Natural killer cell (primary cell): ENCODE data around the gene CHRNB2. TPM values are rescaled to one million over a fixed set of nuclear protein-coding genes. Genes with fewer than 3 reads are reported as not detected.

Experiments used
- ATAC-seq, 3 donors: fragments of 150-1000 bp in 2 of 3; fragments of 200-7000 bp in 1 of 3; cut with Tn5 transposase; 1 replicate in 1 of 3; 2 replicates in 2 of 3; pipeline ENCODE4 v1.10.0; 2021; ENCODE audit warnings: mild to moderate bottlenecking in 2 of 3, moderate library complexity in 2 of 3
- DNase-seq, 2 donors: peaks; one replicate each; pipeline versions ENCODE4 v3.0.0 to v3.0.0-alpha.2; 2013 to 2021; ENCODE audit warnings: mixed read lengths in 1 of 2
- H3K27ac ChIP-seq: one replicate; pipeline ENCODE4 v1.5.1; 2013; ENCODE audit warnings: mild to moderate bottlenecking, low read length
- H3K27me3 ChIP-seq: one replicate; pipeline ENCODE4 v1.6.1; 2013; ENCODE audit warnings: low read length; ENCODE audit not compliant: control insufficient read depth, insufficient read depth
- H3K36me3 ChIP-seq: one replicate; pipeline ENCODE4 v1.6.1; 2013; ENCODE audit warnings: low read length; ENCODE audit not compliant: control insufficient read depth, insufficient read depth
- H3K4me1 ChIP-seq: one replicate; pipeline ENCODE4 v1.6.1; 2013; ENCODE audit warnings: low read length; ENCODE audit not compliant: control insufficient read depth, insufficient read depth
- H3K4me3 ChIP-seq: one replicate; pipeline ENCODE4 v1.5.1; 2013; ENCODE audit warnings: low read length
- H3K9me3 ChIP-seq: one replicate; pipeline ENCODE4 v1.6.1; 2013; ENCODE audit warnings: low read length; ENCODE audit not compliant: control insufficient read depth, insufficient read depth
- H3K27ac Mint-ChIP-seq, 2 donors: one replicate each; pipeline ENCODE4 v1.8.0; 2022; ENCODE audit warnings: mild to moderate bottlenecking in 2 of 2, mixed read lengths in 2 of 2, moderate library complexity in 1 of 2
- H3K27me3 Mint-ChIP-seq, 2 donors: one replicate each; pipeline ENCODE4 v1.8.0; 2022; ENCODE audit warnings: low read depth in 2 of 2, mixed read lengths in 2 of 2
- H3K36me3 Mint-ChIP-seq: one replicate; pipeline ENCODE4 v1.8.0; 2022; ENCODE audit warnings: mixed read lengths
- H3K4me1 Mint-ChIP-seq, 2 donors: one replicate each; pipeline ENCODE4 v1.8.0; 2022; ENCODE audit warnings: mixed read lengths in 2 of 2
- H3K4me3 Mint-ChIP-seq: one replicate; pipeline ENCODE4 v1.8.0; 2022; ENCODE audit warnings: mild to moderate bottlenecking, moderate library complexity, mixed read lengths
- H3K9me3 Mint-ChIP-seq, 2 donors: one replicate each; pipeline ENCODE4 v1.8.0; 2022; ENCODE audit warnings: mixed read lengths in 2 of 2
- WGBS: methylation state at CpG from one replicate; pipeline ENCODE4 v1.1.7; 2013; ENCODE audit warnings: missing lambda C conversion rate; ENCODE audit not compliant: insufficient coverage; 5-methylcytosine and 5-hydroxymethylcytosine counted together
- intact Hi-C: fragments of 100-400 bp; cut with micrococcal nuclease; formaldehyde crosslinking; loops from one replicate; pipeline ENCODE4 v1.14.2; 2022
- total RNA-seq, 4 donors: library from RNA; stranded (reverse); fragments of 120-200 nt in 1 of 4; gene quantifications; one replicate each; pipeline versions ENCODE4 v1.2.3 to v1.2.4, GENCODE V29; 2013 to 2022
- TF ChIP-seq, protein P1 (sequence below): fragments of 200-600 bp; IDR thresholded peaks from one replicate; pipeline ENCODE4 v1.8.0; 2022; ENCODE audit warnings: antibody characterized with exemption

The CHRNB2 gene
- total RNA-seq, 3 donors from 2014 or later (not counting 1 experiment from before 2014, with no cell fraction given), result not detected

DNA sequence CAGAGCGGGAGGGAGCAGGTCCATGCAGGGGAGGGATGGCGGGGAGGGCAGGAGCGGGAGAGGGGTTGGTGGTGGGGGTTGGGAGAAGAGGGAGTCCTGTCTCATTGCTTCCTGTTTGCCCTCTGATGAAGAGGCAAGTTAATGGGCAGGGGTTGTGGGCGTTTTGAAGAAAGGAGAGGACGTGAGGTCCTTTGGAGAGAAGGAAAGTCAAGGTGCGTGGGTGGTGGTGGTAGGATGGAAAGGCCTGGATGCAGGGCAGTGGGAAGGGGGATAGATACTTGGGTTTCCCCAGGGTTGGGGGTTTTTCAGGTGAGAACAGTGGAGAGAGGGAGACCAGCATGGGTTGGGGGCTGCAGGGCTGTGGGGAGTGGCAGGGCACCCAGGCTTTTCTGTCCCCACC, 26.3 kb upstream of the CHRNB2 start:
- H3K27me3 Mint-ChIP-seq, result peaks cover 0 to 15% of the 10 kb centered on the region in 2 donors

DNA sequence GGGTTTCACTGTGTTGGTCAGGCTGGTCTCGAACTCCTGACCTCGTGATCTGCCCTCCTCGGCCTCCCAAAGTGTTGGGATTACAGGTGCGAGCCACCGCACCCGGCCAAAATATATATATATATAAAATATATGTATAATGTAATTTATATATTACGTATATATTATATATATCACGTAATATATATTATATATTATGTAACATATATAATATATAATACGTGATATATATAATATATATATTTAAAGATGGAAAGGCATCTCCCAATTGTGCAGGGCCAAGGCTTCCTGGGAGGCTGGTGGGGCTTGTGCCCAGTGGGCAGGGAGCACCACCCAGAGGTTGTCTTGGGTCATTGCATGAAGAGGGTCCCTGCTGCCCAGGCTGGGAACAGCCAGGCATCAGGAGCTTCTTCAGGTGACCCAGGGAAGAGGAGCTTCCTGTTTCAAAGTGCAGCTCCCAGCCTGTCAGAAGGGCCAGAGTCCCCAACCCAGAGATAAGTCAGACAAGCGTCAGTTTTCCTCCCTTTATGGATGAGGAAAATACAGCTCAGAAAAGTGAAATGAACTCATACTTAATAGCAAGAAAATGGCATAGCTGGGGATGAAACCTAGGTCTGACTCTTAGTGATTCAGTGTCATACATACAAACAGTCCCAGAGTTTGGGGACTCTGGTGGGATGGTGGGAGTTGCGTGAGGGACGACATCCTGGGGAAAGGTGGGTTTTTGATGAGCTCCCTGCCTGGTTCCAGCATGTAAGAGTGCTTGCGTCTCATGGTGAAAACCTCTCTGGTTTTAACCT, 21.1 kb upstream of the CHRNB2 start:
- H3K27me3 ChIP-seq, result no peaks in the 10 kb centered on the region
- H3K36me3 Mint-ChIP-seq, result peaks cover 11% of the 10 kb centered on the region
- H3K9me3 Mint-ChIP-seq, result no peaks in the 10 kb centered on the region
- DNase-seq, result peak; percentile 31 to 76
- no peaks in the 10 kb centered on the region for H3K9me3 ChIP-seq
- H3K36me3 ChIP-seq, result peaks cover 29% of the 10 kb centered on the region
- peaks cover 6 to 25% of the 10 kb centered on the region in 2 donors for H3K4me1 Mint-ChIP-seq
- 85% methylated on average over 6 of the region's 13 CpGs for WGBS
- H3K4me1 ChIP-seq, result no peaks in the 10 kb centered on the region
- H3K27me3 Mint-ChIP-seq, result peaks cover 0 to 2% of the 10 kb centered on the region in 2 donors
- peak overlapping the region in 1 of 2 donors; percentile 43 for H3K27ac Mint-ChIP-seq
- no peak overlapping the region for H3K27ac ChIP-seq
- no peak overlapping the region for H3K4me3 Mint-ChIP-seq
- TF ChIP-seq, protein P1, sequence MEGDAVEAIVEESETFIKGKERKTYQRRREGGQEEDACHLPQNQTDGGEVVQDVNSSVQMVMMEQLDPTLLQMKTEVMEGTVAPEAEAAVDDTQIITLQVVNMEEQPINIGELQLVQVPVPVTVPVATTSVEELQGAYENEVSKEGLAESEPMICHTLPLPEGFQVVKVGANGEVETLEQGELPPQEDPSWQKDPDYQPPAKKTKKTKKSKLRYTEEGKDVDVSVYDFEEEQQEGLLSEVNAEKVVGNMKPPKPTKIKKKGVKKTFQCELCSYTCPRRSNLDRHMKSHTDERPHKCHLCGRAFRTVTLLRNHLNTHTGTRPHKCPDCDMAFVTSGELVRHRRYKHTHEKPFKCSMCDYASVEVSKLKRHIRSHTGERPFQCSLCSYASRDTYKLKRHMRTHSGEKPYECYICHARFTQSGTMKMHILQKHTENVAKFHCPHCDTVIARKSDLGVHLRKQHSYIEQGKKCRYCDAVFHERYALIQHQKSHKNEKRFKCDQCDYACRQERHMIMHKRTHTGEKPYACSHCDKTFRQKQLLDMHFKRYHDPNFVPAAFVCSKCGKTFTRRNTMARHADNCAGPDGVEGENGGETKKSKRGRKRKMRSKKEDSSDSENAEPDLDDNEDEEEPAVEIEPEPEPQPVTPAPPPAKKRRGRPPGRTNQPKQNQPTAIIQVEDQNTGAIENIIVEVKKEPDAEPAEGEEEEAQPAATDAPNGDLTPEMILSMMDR, result peak; percentile 71
- intact Hi-C loops, result loop anchor here (1.0 kb wide), 1 partner anchor 66 kb away; no protein-coding TSS in a partner anchor
- no peak overlapping the region for H3K4me3 ChIP-seq
- ATAC-seq, result peak; percentile 73 to 94 (median 92)

More for the DNA sequence above, 26.3 kb upstream of the CHRNB2 start:
- Mint-ChIP-seq H3K4me1 (no peaks in the 10 kb centered on the region), H3K4me3 (no peak overlapping the region), H3K36me3 (no peaks in the 10 kb centered on the region), H3K27ac (no peak overlapping the region), H3K9me3 (no peaks in the 10 kb centered on the region)
- no peaks in the 10 kb centered on the region for H3K9me3 ChIP-seq
- 71% methylated on average over 6 of the region's 6 CpGs for WGBS
- no peak overlapping the region for H3K27ac ChIP-seq
- ATAC-seq (no peak), DNase-seq (no peak)
- TF ChIP-seq, protein P1, result no peak
- H3K4me3 ChIP-seq, result no peak overlapping the region
- no peaks in the 10 kb centered on the region for H3K27me3 ChIP-seq
- intact Hi-C loops, result no loop called here
- no peaks in the 10 kb centered on the region for H3K36me3 ChIP-seq
- no peaks in the 10 kb centered on the region for H3K4me1 ChIP-seq

DNA sequence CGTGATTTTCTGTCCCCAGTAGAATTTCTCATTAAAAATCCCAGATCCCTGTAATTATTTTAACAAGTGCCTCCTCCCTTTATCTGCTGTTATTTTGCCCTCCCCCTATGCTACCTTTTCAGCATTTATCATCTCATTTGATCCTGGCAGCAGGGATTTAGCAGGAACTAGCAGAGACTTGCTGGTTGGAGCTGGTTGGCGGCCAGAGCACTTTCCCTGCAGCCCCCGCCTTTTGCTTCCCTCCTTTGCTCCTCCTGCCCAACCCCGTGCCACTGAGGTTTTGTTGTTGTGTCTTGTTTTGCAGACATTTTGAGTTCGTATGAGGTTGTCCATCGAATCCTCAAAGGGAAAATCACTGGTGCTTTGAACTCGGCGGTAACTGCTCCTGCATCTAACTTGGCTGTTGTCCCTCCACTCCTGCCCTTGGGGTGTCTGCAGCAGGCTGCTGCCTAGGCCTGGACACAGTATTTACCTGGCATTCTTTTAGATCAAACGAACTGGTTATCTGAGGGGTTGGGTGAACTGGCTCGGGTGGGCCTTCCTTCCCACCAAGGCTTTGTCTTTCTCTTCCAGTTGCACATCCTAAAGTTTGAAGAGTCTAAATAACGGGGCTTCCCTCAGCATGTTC, 20.4 kb upstream of the CHRNB2 start:
- peaks cover 11% of the 10 kb centered on the region for H3K36me3 Mint-ChIP-seq
- peak overlapping the region in 1 of 2 donors; percentile 52 for H3K27ac Mint-ChIP-seq
- H3K4me1 Mint-ChIP-seq, result peaks cover 6 to 25% of the 10 kb centered on the region in 2 donors
- H3K36me3 ChIP-seq, result peaks cover 37% of the 10 kb centered on the region
- H3K4me1 ChIP-seq, result no peaks in the 10 kb centered on the region
- intact Hi-C loops, result no loop called here
- H3K27me3 Mint-ChIP-seq, result peaks cover 0 to 2% of the 10 kb centered on the region in 2 donors
- no peaks in the 10 kb centered on the region for H3K27me3 ChIP-seq
- H3K4me3 ChIP-seq, result no peak overlapping the region
- TF ChIP-seq, protein P1, result no peak
- no peaks in the 10 kb centered on the region for H3K9me3 Mint-ChIP-seq
- H3K9me3 ChIP-seq, result no peaks in the 10 kb centered on the region
- DNase-seq (no peak), ATAC-seq (no peak)
- H3K27ac ChIP-seq, result no peak overlapping the region
- H3K4me3 Mint-ChIP-seq, result no peak overlapping the region
- 93% methylated on average over 11 of the region's 11 CpGs for WGBS
